ENCODE results near the gene ABHD10. TPM values are rescaled to one million over a fixed set of nuclear protein-coding genes. Genes with fewer than 3 reads are reported as not detected.

Gene ABHD10
- total RNA-seq, result 10 to 100 TPM; 13.2 to 21.7 (median 16.8) TPM

- H3K4me3 ChIP-seq (ENCODE audit: low read depth, poor library complexity, severe bottlenecking), result peak within 1 kb of the TSS; percentile 62
- intact Hi-C loops (cut with DNase I; ENCODE audit: low total_unique reads), result no loop called here
- TF ChIP-seq POLR2A (IDR thresholded peaks at IDR 0.05) (peak in 1 of 2 donors; percentile 56), CTCF (IDR thresholded peaks at IDR 0.05) (no peak)
- peak; percentile 95 to 99 for DNase-seq (ENCODE audit: low spot score in 2 of 2)
- WGBS, 2 donors, result 2 to 3% methylated on average over 50 to 53 of the region's 61 CpGs
Observed at GRCh38 chr3:111978583-111979433, at the start of gene ABHD10. Gene ABHD10 (plus strand): TSS chr3:111979026. CDS start chr3:111979062, 36 bp downstream.

GRCh38 chr3:111929484-111929883, 49.3 kb upstream of the ABHD10 start:
- no peak for DNase-seq (ENCODE audit: low spot score in 2 of 2)
- TF ChIP-seq CTCF (IDR thresholded peaks at IDR 0.05), result no peak
- intact Hi-C loops (cut with DNase I; ENCODE audit: low total_unique reads), result no loop called here
- no peak overlapping the region for H3K4me3 ChIP-seq (ENCODE audit: low read depth, poor library complexity, severe bottlenecking)
- WGBS, 2 donors, result 58 to 72% methylated on average over 2 of the region's 2 CpGs

GRCh38 chr3:111932946-111933345, 45.9 kb upstream of the ABHD10 start:
- no peak for DNase-seq (ENCODE audit: low spot score in 2 of 2)
- no peak overlapping the region for H3K4me3 ChIP-seq (ENCODE audit: low read depth, poor library complexity, severe bottlenecking)
- intact Hi-C loops (cut with DNase I; ENCODE audit: low total_unique reads), result no loop called here
- TF ChIP-seq POLR2A (IDR thresholded peaks at IDR 0.05), result no peak
- 58 to 60% methylated on average over 3 of the region's 3 CpGs for WGBS, 2 donors

GRCh38 chr3:111936191-111936841, 42.5 kb upstream of the ABHD10 start:
- TF ChIP-seq CTCF (IDR thresholded peaks at IDR 0.05), result no peak
- no peak for TF ChIP-seq POLR2A (IDR thresholded peaks at IDR 0.05)
- H3K4me3 ChIP-seq (ENCODE audit: low read depth, poor library complexity, severe bottlenecking), result no peak overlapping the region
- DNase-seq (ENCODE audit: low spot score in 2 of 2), result no peak
- intact Hi-C loops (cut with DNase I; ENCODE audit: low total_unique reads), result no loop called here

GRCh38 chr3:111936967-111937366, 41.9 kb upstream of the ABHD10 start:
- TF ChIP-seq CTCF (IDR thresholded peaks at IDR 0.05) (no peak), POLR2A (IDR thresholded peaks at IDR 0.05) (no peak)
- DNase-seq (ENCODE audit: low spot score in 2 of 2), result no peak
- H3K4me3 ChIP-seq (ENCODE audit: low read depth, poor library complexity, severe bottlenecking), result no peak overlapping the region
- 85 to 88% methylated on average over 1 of the region's 1 CpG for WGBS, 2 donors
- intact Hi-C loops (cut with DNase I; ENCODE audit: low total_unique reads), result no loop called here

- intact Hi-C loops (cut with DNase I; ENCODE audit: low total_unique reads), result loop anchor here (1.0 kb wide), 1 partner anchor 30 kb away; no protein-coding TSS in a partner anchor
- no peak overlapping the region for H3K4me3 ChIP-seq (ENCODE audit: low read depth, poor library complexity, severe bottlenecking)
- DNase-seq (ENCODE audit: low spot score in 2 of 2), result no peak
- TF ChIP-seq POLR2A (IDR thresholded peaks at IDR 0.05) (no peak), CTCF (IDR thresholded peaks at IDR 0.05) (no peak)
Observed at GRCh38 chr3:111937871-111938270, 41.0 kb upstream of the ABHD10 start.

All from lower leg skin (tissue), 4 donors.